CD1c-positive myeloid dendritic cell (primary cell): ENCODE measurements around the gene PECR.
A peak's percentile ranks its signal among the peaks of the same experiment; 100 is the strongest.

ENCODE experiments used
- DNase-seq: peaks from one replicate; pipeline ENCODE4 v3.0.0-alpha.2; 2016; ENCODE audit errors: extremely low spot score

PECR gene

GRCh38 chr2:216081487-216082116 is at the start of gene PECR, which contains the start of gene TMEM169:
TSS of gene PECR (minus strand) at chr2:216081809. CDS start at chr2:216081741, 68 bp downstream.
TSS of gene TMEM169 (plus strand) at chr2:216081919. CDS start at chr2:216095964, 14,045 bp downstream.
- peak; percentile 69 for DNase-seq

- no peak for DNase-seq
Observed at GRCh38 chr2:216130346-216130971, 48.9 kb upstream of the PECR start.

- DNase-seq = no peak
Observed at GRCh38 chr2:216126943-216127342, 45.3 kb upstream of the PECR start.

GRCh38 chr2:216121255-216121654 is 39.6 kb upstream of the PECR start:
- DNase-seq = no peak

DNA sequence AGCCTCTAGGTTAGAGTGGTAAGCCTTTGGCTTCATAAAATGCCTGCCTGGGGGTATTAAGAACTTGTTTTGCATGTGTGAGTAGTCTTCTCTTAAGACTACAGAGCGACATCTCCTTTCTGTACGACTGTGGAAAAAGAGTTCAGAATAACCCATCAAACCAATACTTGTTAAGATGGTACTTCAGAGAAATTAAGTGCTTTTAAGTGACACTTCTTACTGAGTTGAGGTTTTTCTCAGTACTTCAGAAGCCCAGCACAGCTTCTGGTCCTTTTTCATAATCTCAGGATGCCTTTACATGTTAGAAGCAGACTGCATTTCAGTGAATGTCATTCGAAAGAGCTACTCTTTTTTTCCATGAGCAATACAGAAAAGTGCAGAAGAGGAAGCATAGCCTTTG is 38.4 kb upstream of the PECR start:
- DNase-seq = no peak

DNA sequence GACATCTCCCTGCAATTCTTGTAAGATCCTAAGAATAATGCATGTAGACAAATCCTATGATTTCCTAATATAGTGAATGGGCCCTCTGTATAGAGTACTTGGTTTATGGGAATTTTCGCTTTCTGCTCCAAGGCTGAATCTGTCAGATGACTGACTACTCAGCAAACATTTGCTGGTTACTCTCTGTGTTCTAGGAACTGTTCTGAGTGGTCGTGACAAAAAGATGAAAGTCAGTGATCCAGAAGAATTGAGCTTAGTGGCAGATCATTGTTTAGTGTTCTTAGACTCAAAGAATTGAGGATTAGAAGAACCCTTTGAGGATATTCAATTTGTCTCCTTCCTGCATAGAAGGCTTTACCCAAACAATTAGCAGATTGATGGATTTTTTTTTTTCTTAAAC is 37.5 kb upstream of the PECR start:
- DNase-seq = no peak

DNA sequence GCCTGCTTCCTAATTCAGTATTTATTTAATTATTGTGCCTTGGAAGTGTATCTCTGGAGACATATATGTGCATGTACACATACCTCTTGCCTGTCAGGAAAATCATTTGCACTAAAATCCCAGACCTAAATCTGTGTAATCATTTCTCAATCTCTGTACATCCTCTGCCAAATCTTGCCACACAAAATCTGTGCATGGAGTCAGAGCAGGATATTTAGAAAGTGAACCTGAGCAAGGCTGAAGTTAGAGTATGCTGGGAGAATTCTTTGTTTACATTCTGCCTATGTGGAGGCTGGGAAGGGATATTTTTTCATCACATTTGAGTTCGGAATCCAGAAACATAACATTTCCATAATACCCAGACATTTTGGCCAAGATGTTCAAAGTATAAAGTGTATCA is 36.9 kb upstream of the PECR start:
- DNase-seq = no peak

DNA sequence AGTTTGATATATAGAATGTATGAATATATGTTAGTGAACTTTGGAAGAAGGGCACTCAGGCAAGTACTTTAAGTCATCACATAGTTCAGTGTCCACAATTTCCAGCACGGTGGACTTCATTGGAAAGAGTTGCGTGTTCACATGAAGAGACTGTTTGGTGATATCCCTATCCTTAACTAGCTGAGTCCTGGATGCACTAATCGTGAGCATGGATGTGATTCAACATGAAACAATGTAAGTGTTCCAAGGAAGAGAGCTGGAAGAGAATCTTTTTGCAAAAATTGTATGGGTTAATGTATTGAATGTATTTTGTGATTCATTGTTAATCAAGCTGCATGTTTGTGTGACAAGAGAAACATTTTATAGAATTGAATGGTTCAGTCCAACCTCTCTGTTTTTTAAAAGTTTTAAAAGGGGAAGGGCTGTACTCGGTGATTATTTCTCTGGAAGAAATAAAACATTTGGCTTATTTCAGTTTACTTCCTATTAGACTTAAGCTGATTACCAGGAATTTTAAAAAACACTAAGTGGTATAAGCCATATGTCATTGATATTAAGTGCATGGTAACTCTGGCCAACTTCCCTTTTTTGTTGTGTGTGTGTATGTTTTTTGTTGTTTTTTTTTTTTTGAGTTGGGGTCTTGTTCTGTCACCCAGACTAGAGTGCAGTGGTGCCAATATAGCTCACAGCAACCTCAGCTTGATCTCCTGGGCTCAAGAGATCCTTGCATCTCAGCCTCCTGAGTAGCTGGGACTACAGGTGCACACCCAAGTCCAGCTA is 36.1 kb upstream of the PECR start:
- DNase-seq = peak; percentile 13

DNA sequence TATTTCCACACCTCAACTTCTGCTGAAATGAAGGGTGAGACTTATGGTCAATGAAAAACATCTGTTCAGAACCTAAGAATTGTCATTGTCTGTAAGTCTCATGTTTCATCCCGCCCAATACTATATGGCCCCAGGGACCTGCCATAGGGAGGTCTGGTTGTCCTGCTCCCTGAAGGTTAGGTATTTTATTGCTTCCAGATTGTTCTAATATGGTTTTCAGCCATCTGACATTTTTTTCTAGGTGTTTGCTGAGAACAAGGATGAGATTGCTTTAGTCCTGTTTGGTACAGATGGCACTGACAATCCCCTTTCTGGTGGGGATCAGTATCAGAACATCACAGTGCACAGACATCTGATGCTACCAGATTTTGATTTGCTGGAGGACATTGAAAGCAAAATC is 34.8 kb upstream of the PECR start:
- DNase-seq = no peak

GRCh38 chr2:216114714-216115531 is 33.3 kb upstream of the PECR start:
- DNase-seq = peak; percentile 100

DNA sequence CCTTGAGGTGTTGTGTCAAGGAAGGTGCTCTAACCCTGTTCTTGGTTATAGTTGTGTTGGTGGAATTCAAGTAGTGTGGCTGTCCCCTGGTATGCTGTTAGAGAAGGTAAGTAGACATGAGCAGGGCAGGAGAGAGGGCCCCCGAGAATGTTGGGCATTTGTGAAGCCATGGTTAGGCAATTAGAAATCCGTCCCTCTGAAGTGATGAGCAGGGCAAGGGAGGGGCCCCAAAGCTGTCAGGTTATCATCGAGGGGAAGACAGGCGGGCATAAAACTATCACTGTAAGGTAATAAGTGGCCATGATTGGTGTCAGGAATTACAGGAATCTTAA is 32.7 kb upstream of the PECR start:
- DNase-seq = no peak

DNA sequence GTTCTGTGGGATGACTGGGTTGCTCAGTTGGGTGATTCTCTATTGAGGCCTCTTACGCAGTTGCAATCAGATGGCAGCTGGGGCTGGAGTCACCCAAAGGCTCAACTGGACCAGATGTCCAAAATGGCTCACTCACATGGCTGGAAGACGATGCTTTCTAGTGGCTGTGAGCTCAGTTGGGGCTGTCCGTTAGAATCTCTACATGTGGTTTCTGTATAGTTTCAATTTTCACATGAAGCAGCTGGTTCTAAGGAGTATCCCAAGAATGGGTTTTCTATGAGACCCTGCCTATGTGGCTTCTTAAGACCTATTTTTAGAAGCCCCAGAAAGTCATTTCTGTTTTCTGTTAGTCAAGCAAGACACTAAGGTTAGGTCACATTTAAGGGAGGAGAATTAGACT is 32.0 kb upstream of the PECR start:
- DNase-seq = no peak

GRCh38 chr2:216112926-216113325 is 31.3 kb upstream of the PECR start:
- no peak for DNase-seq

DNA sequence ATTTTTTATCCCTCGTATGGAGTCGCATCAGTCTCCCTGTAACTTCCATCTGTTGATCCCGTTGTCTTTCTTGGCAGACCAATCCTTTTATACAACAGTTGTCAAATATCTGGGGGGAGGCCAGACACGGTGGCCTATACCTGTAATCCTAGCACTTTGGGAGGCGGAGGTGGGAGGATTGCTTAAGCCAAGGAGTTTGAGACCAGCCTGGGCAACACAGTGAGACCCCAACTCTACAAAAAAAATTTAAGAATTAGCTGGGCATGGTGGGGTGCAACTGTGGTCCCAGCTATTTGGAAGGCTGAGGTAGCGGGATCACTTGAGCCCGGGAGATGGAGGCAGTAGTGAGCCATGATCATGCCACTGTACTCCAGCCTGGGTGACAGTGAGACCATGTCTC is 29.5 kb upstream of the PECR start:
- DNase-seq = no peak

DNA sequence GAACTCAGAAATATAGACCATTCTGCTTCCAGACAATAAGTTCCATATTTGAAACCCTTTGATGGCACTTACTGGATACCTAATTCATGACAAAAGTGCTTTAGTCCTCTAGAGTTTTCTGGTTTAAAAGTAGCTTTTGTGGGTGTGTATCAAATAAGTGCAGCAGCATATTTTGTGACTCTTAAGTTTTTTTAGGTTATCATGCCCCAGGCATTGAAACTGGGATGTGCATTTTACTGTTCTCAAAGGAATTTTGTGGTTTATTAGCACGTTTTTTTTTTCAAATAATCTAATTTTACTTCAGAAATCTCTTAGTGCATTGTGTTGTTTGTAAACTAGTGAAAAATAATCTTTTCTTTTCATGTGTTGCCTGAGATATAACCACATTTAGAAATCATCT is 29.0 kb upstream of the PECR start:
- DNase-seq = no peak

DNA sequence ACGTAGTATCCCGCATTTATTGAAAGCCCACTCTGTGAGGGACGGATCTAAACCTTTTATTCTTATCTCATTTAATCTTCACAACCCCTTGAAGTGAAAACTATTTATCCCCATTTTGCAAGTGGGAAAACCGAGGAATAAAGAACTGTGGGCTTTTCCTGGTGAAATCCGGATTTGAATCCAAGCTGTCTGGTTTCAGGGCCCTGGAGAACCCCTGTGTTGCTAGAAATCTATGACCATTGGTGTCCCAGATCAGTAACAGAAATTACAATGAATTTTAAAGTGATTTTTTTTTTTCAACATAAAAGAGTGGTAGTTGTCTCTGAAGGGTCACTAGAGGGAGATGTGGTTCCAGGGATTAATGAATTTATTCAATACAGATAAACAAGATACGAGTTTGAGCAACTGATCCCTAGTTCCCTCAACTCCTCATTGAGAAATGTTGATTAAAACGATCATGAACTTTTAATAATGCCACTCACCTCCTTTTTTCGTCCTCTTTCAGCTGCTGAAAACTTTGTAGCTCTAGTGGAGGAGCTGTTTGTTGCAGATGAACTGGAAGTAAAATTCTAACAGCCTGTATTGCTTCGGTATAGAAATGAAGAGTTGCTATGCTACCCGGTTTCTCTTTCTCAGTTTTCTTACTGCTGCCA is 28.5 kb upstream of the PECR start:
- peak; percentile 33 for DNase-seq

DNA sequence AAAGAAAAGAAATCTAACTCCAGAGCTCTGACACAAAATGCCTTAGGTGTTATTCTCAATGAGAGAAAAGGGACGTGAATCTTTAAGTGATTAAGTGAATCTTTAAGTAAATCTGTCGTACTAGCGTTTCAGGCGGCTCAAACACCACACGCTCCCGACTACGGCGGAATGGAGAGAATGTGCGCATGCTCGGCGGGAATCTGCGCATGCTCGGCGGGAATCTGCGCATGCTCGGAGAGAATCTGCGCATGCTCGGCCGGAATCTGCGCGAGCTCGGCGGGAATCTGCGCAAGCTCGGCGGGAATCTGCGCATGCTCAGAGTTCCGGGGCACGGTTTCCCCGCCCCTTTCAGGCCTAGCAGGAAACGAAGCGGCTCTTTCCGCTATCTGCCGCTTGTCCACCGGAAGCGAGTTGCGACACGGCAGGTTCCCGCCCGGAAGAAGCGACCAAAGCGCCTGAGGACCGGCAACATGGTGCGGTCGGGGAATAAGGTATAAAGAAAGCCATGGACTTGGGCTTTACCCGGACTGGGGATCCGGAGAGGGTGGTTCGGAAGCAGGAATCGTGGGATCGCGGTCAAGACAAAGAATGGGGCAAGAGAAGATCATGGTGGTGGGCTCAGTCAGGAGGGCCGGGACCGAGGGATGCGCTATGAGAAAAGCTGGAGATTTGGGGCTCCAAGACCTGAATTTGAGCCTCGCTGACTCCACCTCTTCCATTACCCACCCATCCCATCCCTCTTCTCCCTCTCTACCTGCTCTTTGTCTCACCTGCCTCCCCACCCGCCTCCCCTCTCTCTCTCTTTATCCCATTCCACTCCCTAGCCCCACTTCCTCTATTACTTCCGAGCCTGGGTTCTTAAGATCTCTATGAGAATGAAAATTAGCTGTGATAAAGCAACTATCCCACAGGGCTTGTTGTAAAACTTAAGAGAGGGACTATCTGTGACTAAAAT is 27.6 kb upstream of the PECR start, which contains the start of gene XRCC5:
XRCC5 (plus strand) TSS at position 382 of the 955 bp plus-strand sequence; CDS start at position 471, 89 bp downstream.
- DNase-seq = peak; percentile 100

- DNase-seq = no peak
Observed at GRCh38 chr2:216108310-216108966, 26.8 kb upstream of the PECR start.

- DNase-seq = no peak
Observed at GRCh38 chr2:216107760-216108159, 26.2 kb upstream of the PECR start.

DNA sequence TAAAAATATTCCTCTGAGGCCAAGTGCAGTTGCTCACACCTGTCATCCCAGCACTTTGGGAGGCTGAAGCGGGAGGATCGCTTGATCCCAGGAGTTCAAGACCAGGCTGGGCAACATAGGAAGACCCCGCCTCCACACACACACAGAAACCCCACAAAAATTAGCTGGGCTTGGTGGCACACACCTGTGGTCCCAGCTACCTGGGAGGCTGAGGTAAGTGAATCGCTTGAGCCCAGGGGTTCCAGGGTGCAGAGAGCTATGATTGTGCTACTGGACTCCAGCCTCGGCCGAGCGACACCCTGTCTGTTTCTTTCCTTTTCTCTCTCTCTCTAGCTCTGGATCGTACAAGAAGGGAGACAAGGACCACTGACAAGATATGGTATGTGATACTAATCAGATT is 25.7 kb upstream of the PECR start:
- no peak for DNase-seq
